Thyroid gland (tissue), 4 donors: ENCODE measurements around the gene MCF2L.

Experiments used
- POLR2A ChIP-seq, 2 donors: fragments of 450-650 bp; IDR thresholded peaks; one replicate each; pipeline ENCODE4 v1.6.1; 2017; ENCODE audit warnings: antibody characterized with exemption in 2 of 2, mild to moderate bottlenecking in 2 of 2, moderate library complexity in 1 of 2
- TF ChIP-seq, protein P1 (sequence below), 6 experiments: fragments of 200-600 bp in 3 of 6; fragments of 450-650 bp in 3 of 6; sonication (generic) in 3 of 6; IDR thresholded peaks; one replicate each; pipeline ENCODE4 v1.5.1; 2016 to 2019; ENCODE audit warnings: antibody characterized with exemption in 6 of 6, mild to moderate bottlenecking in 2 of 6, inconsistent platforms in 1 of 6, moderate library complexity in 1 of 6

DNA sequence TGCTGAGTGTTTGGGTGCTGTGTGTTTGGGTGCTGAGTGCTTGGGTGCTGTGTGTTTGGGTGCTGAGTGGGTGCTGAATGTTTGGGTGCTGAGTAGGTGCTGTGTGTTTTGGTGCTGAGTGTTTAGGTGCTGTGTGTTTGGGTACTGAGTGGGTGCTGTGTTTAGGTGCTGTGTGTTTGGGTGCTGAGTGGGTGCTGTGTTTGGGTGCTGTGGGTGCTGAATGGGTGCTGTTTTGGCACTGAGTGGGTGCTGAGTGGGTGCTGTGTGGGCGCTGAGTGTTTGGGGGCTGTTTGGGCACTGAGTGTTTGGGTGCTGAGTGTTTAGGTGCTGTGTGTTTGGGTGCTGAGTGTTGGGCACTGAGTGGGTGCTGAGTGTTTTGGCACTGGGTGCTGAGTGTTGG is 88.1 kb downstream of the MCF2L start:
- TF ChIP-seq, protein P1, sequence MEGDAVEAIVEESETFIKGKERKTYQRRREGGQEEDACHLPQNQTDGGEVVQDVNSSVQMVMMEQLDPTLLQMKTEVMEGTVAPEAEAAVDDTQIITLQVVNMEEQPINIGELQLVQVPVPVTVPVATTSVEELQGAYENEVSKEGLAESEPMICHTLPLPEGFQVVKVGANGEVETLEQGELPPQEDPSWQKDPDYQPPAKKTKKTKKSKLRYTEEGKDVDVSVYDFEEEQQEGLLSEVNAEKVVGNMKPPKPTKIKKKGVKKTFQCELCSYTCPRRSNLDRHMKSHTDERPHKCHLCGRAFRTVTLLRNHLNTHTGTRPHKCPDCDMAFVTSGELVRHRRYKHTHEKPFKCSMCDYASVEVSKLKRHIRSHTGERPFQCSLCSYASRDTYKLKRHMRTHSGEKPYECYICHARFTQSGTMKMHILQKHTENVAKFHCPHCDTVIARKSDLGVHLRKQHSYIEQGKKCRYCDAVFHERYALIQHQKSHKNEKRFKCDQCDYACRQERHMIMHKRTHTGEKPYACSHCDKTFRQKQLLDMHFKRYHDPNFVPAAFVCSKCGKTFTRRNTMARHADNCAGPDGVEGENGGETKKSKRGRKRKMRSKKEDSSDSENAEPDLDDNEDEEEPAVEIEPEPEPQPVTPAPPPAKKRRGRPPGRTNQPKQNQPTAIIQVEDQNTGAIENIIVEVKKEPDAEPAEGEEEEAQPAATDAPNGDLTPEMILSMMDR (IDR thresholded peaks at IDR 0.05), result no peak
- TF ChIP-seq POLR2A (IDR thresholded peaks at IDR 0.05), result no peak
